GM18508 (cell line): ENCODE data around the gene VTCN1.
"Not testable (repeated sequence)": the region's sequence is repeated elsewhere in the genome, so short reads cannot be mapped to it uniquely, and the experiment has no call there.

Experiments
- ATAC-seq: cut with Tn5 transposase; IDR thresholded peaks from one replicate; pipeline ENCODE4 v1.9.1; 2021; ENCODE audit warnings: moderate number of reproducible peaks; ENCODE audit not compliant: insufficient read depth, unreplicated experiment

Gene VTCN1

DNA sequence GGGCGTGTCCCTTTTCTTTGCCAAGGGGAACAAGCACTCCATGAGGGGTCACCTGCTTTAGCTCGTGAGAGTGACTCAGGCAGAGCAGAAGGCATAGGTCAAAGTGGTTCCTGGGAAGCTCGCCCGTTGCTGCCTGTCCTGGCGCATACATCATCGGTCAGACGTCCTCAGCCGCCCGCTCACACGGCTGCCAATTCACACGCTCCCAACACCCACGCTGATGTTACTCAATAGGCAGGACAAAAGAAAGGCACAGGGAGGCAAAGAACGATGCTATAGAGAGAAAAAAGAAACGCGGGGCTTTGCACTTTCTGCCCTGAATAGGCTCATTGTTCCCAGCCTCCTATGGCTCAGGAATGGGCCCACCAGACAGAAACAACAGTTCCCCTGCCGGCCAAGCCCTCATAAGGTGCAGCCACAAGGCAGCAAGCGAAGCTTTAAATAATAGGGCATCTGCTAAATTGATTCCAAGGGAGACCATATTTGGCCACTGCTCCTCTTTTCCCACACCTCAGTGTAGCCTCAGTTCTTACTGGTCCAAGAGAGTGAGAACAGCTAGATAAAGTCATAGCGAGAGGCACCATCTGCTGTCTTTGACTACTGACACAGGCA, 38.7 kb downstream of the VTCN1 start:
- no peak for ATAC-seq

DNA sequence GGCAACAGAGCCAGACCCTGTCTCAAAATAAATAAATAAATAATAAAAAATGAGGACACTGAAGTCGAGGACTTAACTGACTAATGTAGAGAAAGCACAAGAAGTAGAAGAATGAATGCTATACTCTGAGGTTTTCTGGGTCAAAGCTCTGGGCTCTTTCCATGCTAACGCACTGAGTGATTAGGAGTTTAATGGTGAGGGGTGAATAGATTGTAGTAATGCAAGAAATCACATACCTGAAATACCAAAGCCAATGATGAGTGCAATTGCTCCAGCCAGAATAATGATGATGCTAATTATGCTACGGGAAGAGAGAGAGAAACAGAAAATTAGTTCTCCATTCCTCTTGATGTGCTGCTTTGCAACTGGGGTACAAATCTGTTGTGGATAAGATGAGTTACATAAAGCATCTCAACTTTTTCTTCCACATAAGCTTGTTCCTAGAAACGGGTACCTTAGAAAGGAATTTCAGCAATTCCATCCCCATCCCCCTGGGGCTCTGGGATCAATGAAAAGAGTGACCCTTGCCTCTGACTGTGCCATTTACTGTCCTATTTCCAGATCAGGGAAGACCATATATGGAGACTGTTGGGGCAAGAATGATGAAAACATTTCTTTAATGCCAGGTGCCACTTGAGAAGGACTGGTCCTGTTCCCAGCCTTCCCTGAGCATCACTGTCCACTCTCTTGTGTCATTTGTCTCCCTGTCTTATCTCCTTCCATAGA, 40.7 kb downstream of the VTCN1 start:
- no peak for ATAC-seq

DNA sequence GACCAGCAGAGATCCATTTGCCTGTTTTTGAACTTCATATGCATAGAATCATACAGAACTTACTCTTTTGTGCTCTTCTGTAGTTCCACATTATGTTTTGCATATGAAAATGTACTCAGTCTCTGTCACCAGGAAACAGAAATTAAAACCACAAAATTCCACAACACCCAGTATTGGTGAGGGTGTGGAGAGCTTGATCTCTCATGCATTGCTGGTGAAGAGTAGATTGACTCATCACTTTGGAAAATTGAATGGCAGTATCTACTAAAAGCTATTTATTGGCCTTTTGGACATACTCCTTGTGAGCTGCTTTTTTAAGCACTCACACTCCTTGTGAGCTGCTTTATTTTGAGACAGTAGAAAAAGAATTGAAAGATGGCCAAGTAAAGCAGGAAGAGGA, 43.3 kb downstream of the VTCN1 start:
- ATAC-seq = no peak

DNA sequence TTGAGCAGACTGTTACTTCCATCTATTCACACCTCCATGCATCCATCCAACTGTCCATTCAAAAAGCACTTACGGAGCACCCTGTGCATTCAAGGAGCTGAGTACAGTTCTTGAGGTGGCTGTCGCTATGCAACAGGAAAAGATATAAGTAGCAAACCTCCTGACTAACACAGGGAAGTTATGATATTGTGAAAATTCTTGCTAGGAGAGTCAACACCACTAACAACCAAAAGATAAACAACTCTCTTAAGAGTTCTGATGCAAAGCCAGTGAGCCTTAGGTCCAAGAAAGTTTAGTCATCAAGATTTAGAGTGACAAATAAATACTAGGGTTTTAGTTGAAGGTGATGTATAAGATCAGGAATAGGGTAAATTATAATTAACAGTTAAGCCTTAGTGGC, 44.7 kb downstream of the VTCN1 start:
- ATAC-seq = no peak

DNA sequence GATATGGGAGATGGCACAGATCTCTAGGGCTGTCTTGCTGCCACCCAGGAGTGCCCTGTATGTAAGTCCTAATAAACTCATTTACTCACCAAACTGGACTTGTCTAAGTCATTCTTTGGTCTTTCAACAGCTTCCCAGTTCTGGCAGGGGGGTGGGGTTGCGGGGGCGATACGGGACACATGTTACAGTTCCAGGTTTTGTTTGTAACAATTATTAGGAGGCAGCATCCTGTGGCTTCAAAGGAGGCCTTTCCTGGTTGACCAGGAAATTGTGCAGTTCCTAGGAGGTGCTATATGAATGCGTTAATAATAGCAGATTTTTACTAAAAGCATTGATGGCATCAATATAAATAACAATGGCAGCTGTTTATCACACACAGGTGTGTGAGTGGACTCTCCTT, 46.5 kb downstream of the VTCN1 start:
- no peak for ATAC-seq

DNA sequence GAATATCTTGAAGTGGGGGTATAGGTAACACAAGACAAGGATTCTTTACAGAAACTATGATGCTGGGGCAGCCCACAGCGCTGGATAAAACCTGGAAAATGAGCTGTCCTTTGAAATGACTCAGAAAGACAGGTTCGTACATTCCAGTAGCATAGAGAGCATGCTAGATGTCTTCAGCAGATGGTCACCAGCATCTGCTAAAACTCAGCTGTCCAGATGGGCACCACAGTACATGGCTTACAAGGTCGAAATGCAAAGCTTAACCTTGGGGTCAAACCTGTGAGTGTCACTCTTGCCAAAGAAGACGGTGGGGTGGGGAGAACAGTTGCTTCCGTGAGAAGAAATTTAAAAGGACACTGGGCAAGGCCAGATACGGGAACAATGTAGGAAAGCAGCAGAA, 47.9 kb downstream of the VTCN1 start:
- ATAC-seq = no peak

DNA sequence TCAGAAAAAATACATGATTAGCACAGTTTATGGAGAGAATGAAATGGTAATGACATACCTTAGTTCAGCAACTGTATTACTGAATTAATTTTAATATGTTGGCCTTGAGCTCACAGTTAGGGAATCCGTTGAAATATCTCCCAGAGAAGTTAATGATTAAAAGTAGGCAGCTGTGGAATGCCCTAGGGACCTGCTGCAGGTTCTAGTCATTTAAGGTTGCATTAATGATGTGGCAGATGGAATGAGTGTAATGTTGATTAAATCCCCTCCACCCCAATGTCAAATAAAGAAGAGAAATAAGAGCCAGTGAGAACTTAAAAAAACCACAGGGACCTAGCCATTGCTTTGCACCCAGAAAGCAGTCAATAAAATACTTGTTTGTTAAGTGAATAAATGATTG, 48.8 kb downstream of the VTCN1 start:
- ATAC-seq = no peak

DNA sequence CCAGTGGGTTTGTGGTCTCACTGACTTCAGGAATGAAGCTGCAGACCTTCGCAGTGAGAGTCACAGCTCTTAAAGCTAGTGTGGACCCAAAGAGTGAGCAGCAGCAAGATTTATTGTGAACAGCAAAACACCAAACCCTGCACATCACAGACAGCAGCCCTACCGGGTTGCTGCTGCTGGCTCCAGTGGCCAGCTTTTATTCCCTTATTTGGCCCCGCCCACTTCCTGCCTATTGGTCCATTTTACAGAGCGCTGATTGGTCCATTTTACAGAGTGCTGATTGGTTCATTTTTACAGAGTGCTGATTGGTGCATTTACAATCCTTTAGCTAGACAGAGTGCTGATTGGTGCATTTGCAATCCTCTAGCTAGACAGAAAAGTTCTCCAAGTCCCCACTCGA, 59.4 kb downstream of the VTCN1 start:
- ATAC-seq = not testable (repeated sequence)

DNA sequence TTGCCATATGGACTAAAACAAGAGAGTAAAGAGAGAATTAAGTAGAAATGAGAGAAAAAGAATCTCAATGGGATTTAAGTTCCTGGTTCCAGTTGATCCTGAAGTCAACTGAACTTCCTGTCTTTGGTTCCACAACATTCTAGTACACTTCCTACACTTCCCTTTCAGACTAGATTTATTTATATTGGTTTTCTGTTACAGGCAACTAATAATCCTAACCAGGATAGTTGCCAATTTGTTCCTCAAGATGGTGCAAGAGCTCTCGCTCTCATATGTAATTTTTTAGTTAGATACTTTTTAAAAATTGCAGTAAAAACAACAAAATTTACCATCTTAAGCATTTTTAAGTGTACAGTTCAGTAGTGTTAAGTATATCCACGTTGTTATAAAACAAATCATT, 60.4 kb downstream of the VTCN1 start:
- no peak for ATAC-seq

DNA sequence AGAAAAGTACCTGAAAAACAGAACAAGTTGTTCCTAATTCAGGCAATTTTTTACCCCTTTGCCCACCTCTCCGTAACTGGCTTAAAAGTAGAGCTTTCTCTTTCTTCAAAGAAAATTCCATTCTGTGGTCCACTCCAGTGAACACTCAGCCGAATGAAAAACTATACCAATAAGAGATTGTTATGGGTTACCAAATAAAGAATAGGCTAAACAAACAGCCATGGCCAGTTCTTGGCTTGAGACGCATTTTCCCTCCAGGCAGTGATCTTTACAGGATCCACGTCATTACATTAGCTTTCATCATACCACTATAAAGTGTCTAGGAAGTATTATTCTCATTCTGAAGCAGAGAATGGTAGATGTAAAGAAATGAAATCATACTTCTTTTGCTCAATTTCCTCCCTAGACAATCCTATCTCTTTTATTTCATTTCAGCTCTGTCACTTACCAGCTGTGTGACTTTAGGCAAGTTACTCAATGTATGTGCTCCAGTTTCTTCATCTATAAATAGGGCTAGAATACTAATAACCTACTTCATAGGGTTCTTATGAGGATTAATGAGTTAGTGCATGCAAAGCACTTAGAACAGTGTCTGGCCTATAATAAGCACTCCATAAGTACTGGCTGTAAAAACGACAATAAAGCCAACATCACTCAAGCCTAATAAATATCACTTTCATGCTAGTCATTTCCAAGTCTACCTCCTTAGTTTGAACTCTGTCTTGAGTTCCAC, 62.7 kb downstream of the VTCN1 start:
- ATAC-seq = no peak

DNA sequence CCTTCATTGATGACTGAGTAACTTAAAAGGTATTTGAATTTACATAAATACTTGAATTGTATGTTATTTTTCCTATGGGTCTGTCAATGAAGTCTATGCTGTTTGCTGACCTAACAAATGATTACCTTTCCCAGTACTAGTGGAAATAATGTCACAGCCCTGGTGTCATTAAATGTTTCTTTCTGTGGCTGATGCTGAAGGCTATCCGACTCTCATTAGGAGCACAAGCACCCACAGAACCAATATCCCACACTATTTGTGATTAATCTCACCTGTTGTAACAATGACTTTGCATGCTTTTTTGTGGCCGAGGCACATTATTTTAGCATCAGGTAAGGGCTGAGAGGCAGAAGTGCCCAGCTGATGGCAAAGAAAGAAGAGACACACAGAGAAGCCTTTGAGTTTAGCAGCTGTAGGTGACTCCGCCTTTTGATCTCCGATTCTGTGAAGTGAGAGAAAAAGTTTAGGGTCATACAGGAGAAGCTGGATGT, 63.3 kb downstream of the VTCN1 start:
- ATAC-seq = no peak

DNA sequence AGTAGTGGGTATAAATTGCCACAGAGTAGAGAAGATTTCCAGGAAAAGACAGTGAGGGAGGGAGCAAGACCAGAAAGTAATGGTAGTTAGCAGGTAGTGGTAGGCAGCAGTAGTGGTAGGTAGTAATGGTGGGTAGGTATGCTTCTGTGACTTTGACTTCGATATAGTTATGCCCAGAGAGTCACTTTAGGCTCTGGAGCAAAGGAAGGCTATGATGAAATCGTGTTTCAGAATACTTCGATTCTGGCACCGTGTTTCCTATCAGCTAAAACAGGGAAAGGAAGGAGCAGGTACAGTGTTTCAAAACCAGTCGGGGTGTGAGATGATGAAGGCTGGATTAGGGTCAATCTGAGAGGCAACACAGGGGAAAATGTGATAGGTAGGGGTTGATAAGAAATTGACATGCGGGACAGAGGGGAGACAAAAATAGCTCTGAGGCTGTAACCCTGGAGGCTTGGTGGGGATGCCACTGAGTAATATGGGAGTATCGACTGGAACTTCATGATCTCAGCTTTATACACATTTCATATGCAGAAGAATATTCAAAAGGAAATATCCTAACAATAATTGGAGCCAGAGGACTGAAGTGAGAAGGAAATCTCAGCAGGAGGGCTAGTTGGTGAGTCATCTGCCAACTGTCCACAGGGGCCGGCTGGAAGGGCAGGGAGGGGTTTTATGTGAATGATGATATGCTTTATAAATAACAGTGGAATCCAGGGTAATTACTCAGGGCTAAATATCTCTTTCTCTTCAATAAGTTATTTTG, 64.0 kb downstream of the VTCN1 start:
- no peak for ATAC-seq

DNA sequence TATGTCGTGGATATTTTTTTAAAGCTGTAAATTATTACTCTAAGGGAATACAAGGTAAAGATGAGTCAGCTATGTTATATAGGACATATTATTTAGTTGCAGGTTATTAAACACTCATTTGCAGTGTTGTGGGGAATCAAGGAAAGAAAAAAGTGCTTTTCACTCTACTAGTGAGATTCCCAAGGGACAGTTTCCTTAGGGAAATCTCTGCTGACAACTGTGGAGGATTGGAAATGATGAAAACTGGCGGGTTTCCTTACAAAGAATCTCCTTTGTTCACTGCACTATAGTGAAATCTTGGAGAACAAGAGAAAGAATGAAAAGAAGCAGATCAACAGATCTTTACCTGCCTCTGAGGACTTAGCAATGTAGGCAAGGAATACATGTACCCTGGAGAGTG, 64.7 kb downstream of the VTCN1 start:
- ATAC-seq = no peak

DNA sequence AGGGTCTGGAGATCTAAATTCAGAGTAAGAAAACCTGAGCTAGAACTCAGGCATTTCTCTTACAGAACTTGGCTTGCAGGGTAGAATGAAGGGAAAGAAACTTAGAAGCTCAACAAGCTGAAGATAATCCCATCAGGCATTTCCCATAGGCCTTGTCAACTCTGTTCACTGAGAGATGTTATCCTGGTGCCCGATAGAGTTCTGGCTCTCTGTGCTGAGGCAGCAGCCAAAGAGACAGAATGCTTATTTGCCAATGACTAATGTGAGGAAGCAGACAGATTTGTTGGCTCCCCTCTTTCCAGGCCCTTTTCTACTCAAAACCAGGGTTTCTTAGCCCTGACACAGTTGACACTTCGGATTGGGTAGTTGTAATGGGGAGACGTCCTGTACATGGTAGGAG, 66.9 kb downstream of the VTCN1 start:
- no peak for ATAC-seq

DNA sequence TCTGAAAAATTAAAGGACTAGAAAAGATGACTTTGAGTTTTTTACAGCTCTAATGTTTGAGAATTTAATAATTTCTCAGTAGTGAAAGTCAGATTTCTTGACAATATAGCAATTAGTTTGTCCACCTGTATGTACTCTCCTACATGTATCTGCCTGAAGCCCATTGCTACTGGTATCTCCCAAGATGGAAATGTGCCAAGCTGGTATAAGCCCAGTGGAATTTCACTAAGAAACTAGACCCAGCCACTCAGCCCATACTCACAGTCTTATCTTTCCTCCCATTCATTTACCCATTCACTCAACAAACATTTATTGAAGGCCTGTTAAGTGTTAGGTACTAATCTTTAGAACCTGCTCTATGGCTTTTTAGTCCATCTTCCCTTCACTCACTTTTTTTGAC, 67.6 kb downstream of the VTCN1 start:
- ATAC-seq = no peak

DNA sequence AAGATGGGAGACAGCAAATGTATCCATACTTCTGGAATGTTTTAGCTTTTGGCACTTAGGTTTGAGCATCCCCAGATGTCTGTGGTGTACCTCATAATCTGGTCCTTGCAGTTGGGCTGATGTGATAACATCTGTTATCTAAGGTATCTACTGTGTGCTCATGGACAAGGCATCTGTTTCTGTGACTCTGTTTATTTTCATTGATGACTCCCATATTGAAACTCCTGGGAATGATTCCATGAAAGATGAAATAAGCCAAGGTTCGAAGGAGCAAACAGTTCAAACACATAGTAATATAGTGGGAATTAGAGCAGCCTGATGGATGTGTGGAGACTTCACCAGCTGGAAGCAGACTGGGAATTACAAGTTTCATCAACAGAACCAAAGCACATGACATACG, 68.5 kb downstream of the VTCN1 start:
- no peak for ATAC-seq

DNA sequence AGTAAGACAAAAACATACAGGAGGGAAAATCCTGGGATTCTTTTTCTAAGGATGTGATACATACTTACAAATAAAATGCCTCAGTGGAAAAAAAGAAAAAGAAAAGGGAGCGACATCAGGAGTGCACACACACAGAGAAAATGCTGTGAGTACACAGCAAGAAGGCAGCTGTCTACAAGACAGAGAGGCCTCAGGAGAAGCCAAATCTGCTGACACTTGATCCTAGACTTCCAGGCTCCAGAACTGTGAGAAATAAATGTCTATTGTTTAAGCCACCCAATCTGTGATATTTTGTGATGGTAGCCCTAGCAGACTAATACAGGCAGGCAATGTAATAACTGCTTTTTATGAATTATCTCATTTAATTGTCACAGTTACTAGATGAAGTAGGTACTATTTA, 72.2 kb downstream of the VTCN1 start:
- ATAC-seq = no peak

DNA sequence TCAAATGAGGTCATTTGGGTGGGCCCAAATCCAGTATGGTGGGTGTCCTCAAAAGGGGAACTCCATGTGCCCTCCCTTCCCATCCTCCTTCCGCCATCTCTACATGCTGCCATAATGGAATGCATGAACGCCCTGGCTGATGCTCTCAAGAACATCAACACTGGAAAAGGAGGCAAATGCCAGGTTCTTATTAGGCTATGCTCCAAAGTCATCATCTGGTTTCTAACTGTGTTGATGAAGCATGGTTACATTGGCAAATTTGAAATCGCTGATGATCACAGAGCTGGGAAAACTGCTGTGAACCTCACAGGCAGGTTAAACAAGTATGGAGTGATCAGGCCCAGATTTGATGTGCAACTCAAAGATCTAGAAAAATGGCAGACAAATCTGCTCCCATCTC, 72.6 kb downstream of the VTCN1 start:
- no peak for ATAC-seq

DNA sequence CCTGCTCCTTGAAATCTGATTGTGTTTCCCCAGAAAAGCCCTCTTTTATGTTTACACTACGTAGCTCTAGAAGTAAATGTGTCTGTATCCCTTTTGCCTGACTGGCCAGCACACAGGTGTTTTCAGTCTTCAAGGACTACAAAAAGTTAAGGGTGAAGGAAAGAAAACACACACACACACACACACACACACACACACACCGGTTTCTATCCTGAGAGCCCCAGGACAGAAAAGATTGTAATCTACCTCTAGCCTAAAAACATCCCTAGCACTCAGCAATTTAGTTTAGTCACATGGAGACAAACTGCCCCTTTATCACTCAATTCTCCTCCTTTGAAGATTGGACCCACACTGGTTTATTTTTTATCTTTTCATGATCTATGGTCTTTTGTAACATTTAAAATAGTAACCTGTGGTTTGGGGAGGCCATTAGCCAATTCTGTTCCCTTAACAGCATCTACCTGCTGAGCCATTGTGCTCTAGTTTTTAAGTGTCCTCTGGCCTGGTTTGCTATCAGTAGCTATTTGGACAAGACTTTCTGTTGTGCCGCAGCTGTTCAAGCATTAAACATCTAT, 73.4 kb downstream of the VTCN1 start:
- ATAC-seq = no peak

DNA sequence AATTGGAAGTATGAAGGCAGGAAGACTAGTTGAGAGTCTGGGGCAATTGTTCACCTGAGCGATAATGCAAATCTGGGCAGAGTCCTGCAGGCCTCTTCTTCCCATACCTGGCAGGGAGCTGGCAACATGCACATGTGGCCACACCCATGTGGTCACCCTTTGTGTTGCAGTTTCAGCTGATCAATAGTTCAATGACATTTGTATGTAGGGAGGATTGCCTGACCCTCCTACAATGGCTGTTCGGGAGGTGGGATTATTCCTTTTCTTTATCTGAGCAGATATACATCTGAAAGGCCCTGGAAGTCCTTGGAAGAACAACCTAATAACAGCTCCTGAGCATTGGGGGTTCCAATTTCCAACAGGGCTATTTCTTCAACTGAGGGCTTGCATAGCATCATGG, 74.0 kb downstream of the VTCN1 start:
- no peak for ATAC-seq
